HepG2 (cell line): ENCODE data around the gene ZCCHC4. TPM values are rescaled to one million over a fixed set of nuclear protein-coding genes. Genes with fewer than 3 reads are reported as not detected.

Experiments used
- ATAC-seq: fragments of 200-7000 bp; cut with Tn5 transposase; 3 replicates; pipeline ENCODE4 v1.9.1; 2020; ENCODE audit warnings: mild to moderate bottlenecking, moderate library complexity
- BruUV-seq: library from RNA; stranded (reverse); fragments of 400-500 nt; replicated peaks from 2 replicates; lab custom pipeline; 2021; lab: Mats Ljungman, UMichigan
- CTCF ChIA-PET: fragments of 300-600 bp; formaldehyde crosslinking; extraction: SDS; loops from one replicate; lab custom pipeline; 2021; ENCODE audit warnings: low total read pairs, inconsistent platforms, low intra/inter-chr PET ratio; lab: Yijun Ruan, JAX
- POLR2A ChIA-PET: fragments of 350-600 bp; sonication (Branson Sonifier 250); formaldehyde crosslinking; loops from one replicate; lab custom pipeline; 2020; ENCODE audit warnings: antibody characterized with exemption, inconsistent platforms; lab: Yijun Ruan, JAX
- DNase-seq: peaks from one replicate; pipeline ENCODE4 v3.0.0-alpha.2; 2015; ENCODE audit warnings: low spot score
- FAIRE-seq: peaks from 3 replicates; lab custom pipeline; 2011; peaks lifted over from hg19 to GRCh38; lab: Jason Lieb, UNC
- H2AFZ ChIP-seq: one replicate; pipeline ENCODE4 v1.6.1; 2011; ENCODE audit warnings: low read length, inconsistent platforms
- H3K27ac ChIP-seq: fragments of 300-600 bp; 3 replicates; pipeline ENCODE4 v1.8.0; 2011; ENCODE audit warnings: mixed run types, mild to moderate bottlenecking, mixed read lengths, low read length, inconsistent platforms; ENCODE audit not compliant: insufficient read depth; ENCODE audit errors: extremely low read length
- H3K27me3 ChIP-seq, 2 experiments: fragments of 200-600 bp in 1 of 2; 2 replicates in 1 of 2; 3 replicates in 1 of 2; pipeline versions ENCODE4 v1.6.0 to v1.8.0; 2011; ENCODE audit warnings: low read length in 2 of 2, mild to moderate bottlenecking in 2 of 2, moderate library complexity in 2 of 2, inconsistent platforms in 1 of 2; ENCODE audit not compliant: insufficient read depth in 2 of 2, control insufficient read depth in 1 of 2
- H3K36me3 ChIP-seq, 2 experiments: fragments of 200-600 bp in 1 of 2; replicated peaks in 1 of 2; 2 replicates in 1 of 2; 3 replicates in 1 of 2; pipeline versions ENCODE4 v1.5.1 to v1.8.0; 2011; ENCODE audit warnings: low read length in 2 of 2, inconsistent platforms in 1 of 2; ENCODE audit not compliant: insufficient read depth in 2 of 2, control insufficient read depth in 1 of 2
- H3K4me1 ChIP-seq: 2 replicates; pipeline ENCODE4 v1.5.1; 2012; ENCODE audit warnings: low read length, inconsistent platforms; ENCODE audit not compliant: insufficient read depth
- H3K4me2 ChIP-seq: 2 replicates; pipeline ENCODE4 v1.6.0; 2011; ENCODE audit warnings: low read depth, low read length, inconsistent platforms
- H3K4me3 ChIP-seq, 3 experiments: fragments of 200-600 bp in 1 of 3; sonication (generic), shearing (Covaris generic) in 1 of 3; replicated peaks in 1 of 3; 2 replicates each; pipeline ENCODE4 v1.5.1; 2011 to 2016; ENCODE audit warnings: low read length in 3 of 3, inconsistent platforms in 2 of 3, low read depth in 2 of 3, mild to moderate bottlenecking in 2 of 3, control low read depth in 1 of 3, mixed read lengths in 1 of 3; ENCODE audit not compliant: insufficient read depth in 1 of 3
- H3K79me2 ChIP-seq: one replicate; pipeline ENCODE4 v1.6.1; 2011; ENCODE audit warnings: low read length, inconsistent platforms; ENCODE audit not compliant: insufficient read depth
- H3K9ac ChIP-seq: 2 replicates; pipeline ENCODE4 v1.6.0; 2011; ENCODE audit warnings: mild to moderate bottlenecking, low read depth, low read length, inconsistent platforms; ENCODE audit not compliant: insufficient read depth
- H3K9me3 ChIP-seq: 2 replicates; pipeline ENCODE4 v1.5.1; 2012; ENCODE audit warnings: mild to moderate bottlenecking, low read length
- H4K20me1 ChIP-seq: 2 replicates; pipeline ENCODE4 v1.6.0; 2011; ENCODE audit warnings: inconsistent platforms, mild to moderate bottlenecking, low read length, moderate library complexity; ENCODE audit not compliant: insufficient read depth
- BRCA1 ChIP-seq: sonication (generic); formaldehyde crosslinking; IDR thresholded peaks from 2 replicates; pipeline ENCODE4 v1.4.0; 2020; ENCODE audit warnings: missing genetic modification reagents
- FOXJ3 ChIP-seq: sonication (generic); formaldehyde crosslinking; IDR thresholded peaks from 2 replicates; pipeline ENCODE4 v1.4.0; 2020; ENCODE audit warnings: missing genetic modification reagents, mild to moderate bottlenecking, borderline replicate concordance
- GABPB1 ChIP-seq: IDR thresholded peaks from 2 replicates; pipeline ENCODE4 v1.6.1; 2016; ENCODE audit warnings: mild to moderate bottlenecking, missing genetic modification reagents, moderate library complexity, missing compliant biosample characterization
- HNRNPH1 ChIP-seq: fragments of 200-400 bp; formaldehyde crosslinking; optimal IDR thresholded peaks from 2 replicates; pipeline ENCODE3; 2017; ENCODE audit warnings: mild to moderate bottlenecking, low read depth, low read length
- HOXD1 ChIP-seq: sonication (generic); formaldehyde crosslinking; IDR thresholded peaks from 2 replicates; pipeline ENCODE4 v1.5.0; 2020; ENCODE audit warnings: missing genetic modification reagents
- LCORL ChIP-seq, 2 experiments: fragments of 450-650 bp in 1 of 2; sonication (generic) in 1 of 2; formaldehyde crosslinking in 1 of 2; IDR thresholded peaks; 2 replicates each; pipeline versions ENCODE4 v1.5.0 to v1.6.1; 2017 to 2020; ENCODE audit warnings: antibody characterized with exemption in 1 of 2, missing genetic modification reagents in 1 of 2
- MXD4 ChIP-seq: IDR thresholded peaks from 2 replicates; pipeline ENCODE4 v1.6.1; 2016; ENCODE audit warnings: mild to moderate bottlenecking, missing biosample characterization, missing genetic modification reagents
- NR1H2 ChIP-seq: sonication (generic); formaldehyde crosslinking; IDR thresholded peaks from 2 replicates; pipeline ENCODE4 v1.8.1; 2022; ENCODE audit warnings: low read depth, missing genetic modification reagents, borderline replicate concordance
- PHF20 ChIP-seq: sonication (generic); formaldehyde crosslinking; IDR thresholded peaks from 2 replicates; pipeline ENCODE4 v1.5.0; 2020; ENCODE audit warnings: mild to moderate bottlenecking, missing genetic modification reagents
- RFX3 ChIP-seq: IDR thresholded peaks from 2 replicates; pipeline ENCODE4 v1.6.1; 2016; ENCODE audit warnings: missing biosample characterization, missing genetic modification reagents
- ZFP90 ChIP-seq: sonication (generic); formaldehyde crosslinking; IDR thresholded peaks from 2 replicates; pipeline ENCODE4 v1.8.0; 2022; ENCODE audit warnings: missing genetic modification reagents, mild to moderate bottlenecking, inconsistent platforms, borderline replicate concordance
- ZNF234 ChIP-seq: sonication (generic); formaldehyde crosslinking; conservative IDR thresholded peaks from 2 replicates; pipeline ENCODE4 v1.5.1; 2020; ENCODE audit warnings: mild to moderate bottlenecking, missing genetic modification reagents
- ZNF724P ChIP-seq: sonication (generic); formaldehyde crosslinking; IDR thresholded peaks from 2 replicates; pipeline ENCODE4 v1.8.0; 2022; ENCODE audit warnings: missing genetic modification reagents, borderline replicate concordance
- WGBS: methylation state at CpG from one replicate; pipeline ENCODE4 v1.1.6; 2017; ENCODE audit warnings: low lambda C conversion rate; 5-methylcytosine and 5-hydroxymethylcytosine counted together
- in situ Hi-C: cut with HindIII; loops from 2 replicates; pipeline ENCODE4 v1.10.0; 2017; ENCODE audit warnings: low pct_unique_long_range_greater_than_20kb; ENCODE audit not compliant: extremely low pct_ligation_motif_present
- intact Hi-C: fragments of 100-400 bp; cut with micrococcal nuclease; formaldehyde crosslinking; loops from one replicate; pipeline ENCODE4 v1.10.0; 2022; ENCODE audit not compliant: unreplicated experiment
- polyA plus RNA-seq, 8 experiments: library from polyadenylated mRNA; depleted of rRNA in 3 of 8; stranded (reverse) in 7 of 8; unstranded in 1 of 8; fragments of >200 nt; fragmentation: Illumina TruSeq in 4 of 8; extraction: Trizol in 4 of 8; gene quantifications; 2 replicates each; pipeline versions ENCODE4 v1.2.1 to v1.2.3, GENCODE V29; 2011 to 2016; ENCODE audit warnings: low read depth in 4 of 8, missing spikeins in 1 of 8, mixed read lengths in 1 of 8; ENCODE audit not compliant: insufficient read depth in 1 of 8
- total RNA-seq, 5 experiments: library from RNA; depleted of rRNA; stranded (reverse); fragments of >200 nt; fragmentation: Illumina TruSeq; extraction: Trizol; gene quantifications; 2 replicates each; pipeline ENCODE4 v1.2.3, GENCODE V29; 2016; ENCODE audit warnings: low read depth in 1 of 5
- TF ChIP-seq, protein P1 (sequence below): sonication (generic); formaldehyde crosslinking; IDR thresholded peaks from 2 replicates; pipeline ENCODE4 v1.8.0; 2022; ENCODE audit warnings: mild to moderate bottlenecking, missing genetic modification reagents, moderate library complexity
- TF ChIP-seq, protein P2 (sequence below): sonication (generic); formaldehyde crosslinking; IDR thresholded peaks from 2 replicates; pipeline ENCODE4 v1.8.0; 2022; ENCODE audit warnings: mild to moderate bottlenecking, missing genetic modification reagents, borderline replicate concordance

The ZCCHC4 gene
- total and polyA plus RNA-seq, 2 of the 13 experiments (the other 11 are each of a cell fraction or from before 2014, with no cell fraction given) = 13.2 to 15.0 TPM

- TF ChIP-seq, protein P1, sequence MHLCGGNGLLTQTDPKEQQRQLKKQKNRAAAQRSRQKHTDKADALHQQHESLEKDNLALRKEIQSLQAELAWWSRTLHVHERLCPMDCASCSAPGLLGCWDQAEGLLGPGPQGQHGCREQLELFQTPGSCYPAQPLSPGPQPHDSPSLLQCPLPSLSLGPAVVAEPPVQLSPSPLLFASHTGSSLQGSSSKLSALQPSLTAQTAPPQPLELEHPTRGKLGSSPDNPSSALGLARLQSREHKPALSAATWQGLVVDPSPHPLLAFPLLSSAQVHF = no peak
- TF ChIP-seq FOXJ3 (no peak), HNRNPH1 (no peak), ZNF724P (no peak)
Measured at GRCh38 chr4:25401066-25401465, 88.5 kb downstream of the ZCCHC4 start (continued).

GRCh38 chr4:25402521-25402920, 89.9 kb downstream of the ZCCHC4 start:
- CTCF ChIA-PET = no interaction called here
- H3K27ac ChIP-seq = no peak overlapping the region
- in situ Hi-C loops = no loop called here

More at GRCh38 chr4:25402521-25402920, 89.9 kb downstream of the ZCCHC4 start:
- Histone ChIP-seq H3K4me1 (peaks cover 19% of the 10 kb centered on the region), H2AFZ (no peak overlapping the region), H3K79me2 (no peaks in the 10 kb centered on the region)
- no peak for TF ChIP-seq NR1H2
- no peak for TF ChIP-seq ZNF234 (CRISPR knock-in tag)
- no peak for TF ChIP-seq RFX3
- no peak for TF ChIP-seq HOXD1 (CRISPR knock-in tag)
- TF ChIP-seq, protein P2, sequence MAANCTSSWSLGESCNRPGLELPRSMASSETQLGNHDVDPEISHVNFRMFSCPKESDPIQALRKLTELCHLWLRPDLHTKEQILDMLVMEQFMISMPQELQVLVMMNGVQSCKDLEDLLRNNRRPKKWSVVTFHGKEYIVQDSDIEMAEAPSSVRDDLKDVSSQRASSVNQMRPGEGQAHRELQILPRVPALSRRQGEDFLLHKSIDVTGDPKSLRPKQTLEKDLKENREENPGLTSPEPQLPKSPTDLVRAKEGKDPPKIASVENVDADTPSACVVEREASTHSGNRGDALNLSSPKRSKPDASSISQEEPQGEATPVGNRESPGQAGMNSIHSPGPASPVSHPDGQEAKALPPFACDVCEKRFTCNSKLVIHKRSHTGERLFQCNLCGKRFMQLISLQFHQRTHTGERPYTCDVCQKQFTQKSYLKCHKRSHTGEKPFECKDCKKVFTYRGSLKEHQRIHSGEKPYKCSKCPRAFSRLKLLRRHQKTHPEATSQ = no peak
- TF ChIP-seq GABPB1 (CRISPR knock-in tag) = no peak
- no peak for TF ChIP-seq MXD4
- no peak for TF ChIP-seq BRCA1 (CRISPR knock-in tag)
- no peak for TF ChIP-seq PHF20
- TF ChIP-seq ZFP90 (CRISPR knock-in tag) = no peak
- TF ChIP-seq LCORL (IDR thresholded peaks at IDR 0.05) = no peak
- TF ChIP-seq LCORL (CRISPR knock-in tag; IDR thresholded peaks at IDR 0.05) = no peak
- TF ChIP-seq, all 625 proteins: peak for 0
- Histone ChIP-seq H3K4me2 (no peak overlapping the region), H3K27me3 (no peaks in the 10 kb centered on the region), H3K9ac (no peak overlapping the region), H4K20me1 (no peaks in the 10 kb centered on the region), H3K9me3 (no peaks in the 10 kb centered on the region), H3K4me3 (no peak overlapping the region), H3K36me3 (peaks cover 4 to 17% of the 10 kb centered on the region in 2 experiments; a peak in 4 of 5 replicates)
- WGBS = 98% methylated on average over 1 of the region's 1 CpG
- ATAC-seq (no peak), DNase-seq (no peak), FAIRE-seq (no peak)
- no TSS peak for BruUV-seq
- intact Hi-C loops = no loop called here
- POLR2A ChIA-PET = no interaction called here
